K562 (cell line): ENCODE measurements around the gene ADM5. TPM values are rescaled to one million over a fixed set of nuclear protein-coding genes. Genes with fewer than 3 reads are reported as not detected.

Experiments
- CAMTA2 ChIP-seq: fragments of 250-450 bp; sonication (Bioruptor Pico); conservative IDR thresholded peaks from 2 replicates; pipeline ENCODE4 v1.5.1; 2022
- CHD1 ChIP-seq: fragments of 200-600 bp; sonication (generic); IDR thresholded peaks from one replicate; pipeline ENCODE4 v1.6.1; 2012; ENCODE audit warnings: mild to moderate bottlenecking, moderate library complexity, low read length, inconsistent platforms
- CREBBP ChIP-seq: IDR thresholded peaks from one replicate; pipeline ENCODE4 v1.6.1; 2012; ENCODE audit warnings: low read depth, mild to moderate bottlenecking, control low read depth, inconsistent platforms, low read length
- DACH1 ChIP-seq: fragments of 450-650 bp; IDR thresholded peaks from 2 replicates; pipeline ENCODE4 v1.6.1; 2018; ENCODE audit not compliant: partially characterized antibody
- DPF2 ChIP-seq: fragments of 450-650 bp; IDR thresholded peaks from 2 replicates; pipeline ENCODE4 v1.6.1; 2016
- EP300 ChIP-seq: IDR thresholded peaks from 2 replicates; pipeline ENCODE4 v1.6.1; 2012; ENCODE audit warnings: low read length, improper control_type of control experiment
- FOXA3 ChIP-seq, 2 experiments: fragments of 450-650 bp in 1 of 2; sonication (generic) in 1 of 2; formaldehyde crosslinking; IDR thresholded peaks in 1 of 2; conservative IDR thresholded peaks in 1 of 2; 2 replicates each; pipeline versions ENCODE4 v1.4.0 to v1.8.0; 2020 to 2022; ENCODE audit warnings: mild to moderate bottlenecking in 2 of 2, missing genetic modification reagents in 1 of 2
- HEY1 ChIP-seq: fragments of 250-450 bp; sonication (Bioruptor Pico); IDR thresholded peaks from 2 replicates; pipeline ENCODE4 v1.5.0; 2020; ENCODE audit warnings: mild to moderate bottlenecking, moderate library complexity, borderline replicate concordance
- HNRNPUL1 ChIP-seq: fragments of 200-400 bp; formaldehyde crosslinking; IDR thresholded peaks from 2 replicates; pipeline ENCODE4 v1.6.1; 2017; ENCODE audit warnings: low read length
- L3MBTL2 ChIP-seq: fragments of 450-650 bp; IDR thresholded peaks from 2 replicates; pipeline ENCODE4 v1.6.1; 2016; ENCODE audit warnings: mild to moderate bottlenecking, moderate library complexity
- MLLT1 ChIP-seq, 2 experiments: fragments of 450-650 bp; IDR thresholded peaks; 2 replicates each; pipeline ENCODE4 v1.6.1; 2016
- NFIC ChIP-seq: fragments of 450-650 bp; IDR thresholded peaks from 2 replicates; pipeline ENCODE4 v1.6.1; 2017; ENCODE audit warnings: mild to moderate bottlenecking, inconsistent platforms
- NR3C1 ChIP-seq: sonication (generic); formaldehyde crosslinking; IDR thresholded peaks from 2 replicates; pipeline ENCODE4 v1.8.1; 2022; ENCODE audit warnings: missing genetic modification reagents
- PHF20 ChIP-seq: fragments of 450-650 bp; IDR thresholded peaks from 2 replicates; pipeline ENCODE4 v1.6.1; 2018; ENCODE audit not compliant: partially characterized antibody
- PRMT5 ChIP-seq: sonication (generic); formaldehyde crosslinking; IDR thresholded peaks from 2 replicates; pipeline ENCODE4 v1.5.0; 2020; ENCODE audit warnings: missing genetic modification reagents
- TCFL5 ChIP-seq: fragments of 250-450 bp; sonication (Bioruptor Pico); conservative IDR thresholded peaks from 2 replicates; pipeline ENCODE4 v1.6.1; 2021; ENCODE audit warnings: mild to moderate bottlenecking, moderate library complexity, matching md5 sums
- ZBTB33 ChIP-seq: sonication (generic); formaldehyde crosslinking; IDR thresholded peaks from 2 replicates; pipeline ENCODE4 v1.8.1; 2023; ENCODE audit warnings: mild to moderate bottlenecking, missing genetic modification reagents
- ZNF431 ChIP-seq: sonication (generic); formaldehyde crosslinking; IDR thresholded peaks from 2 replicates; pipeline ENCODE4 v1.8.0; 2022; ENCODE audit warnings: mild to moderate bottlenecking, missing genetic modification reagents
- ZNF707 ChIP-seq: fragments of 250-450 bp; sonication (Bioruptor Pico); conservative IDR thresholded peaks from 2 replicates; pipeline ENCODE4 v1.8.0; 2022; ENCODE audit warnings: inconsistent platforms, mild to moderate bottlenecking, moderate library complexity
- polyA plus RNA-seq, 8 experiments: library from polyadenylated mRNA; depleted of rRNA in 4 of 8; stranded (reverse) in 5 of 8; unstranded in 3 of 8; fragments of >200 nt; fragmentation: Nextera tagmentation in 2 of 8; fragmentation: Illumina TruSeq in 1 of 8; extraction: Ambion mirVana in 2 of 8; extraction: Trizol in 1 of 8; gene quantifications; 2 replicates each; pipeline versions ENCODE4 v1.2.1 to v1.2.3, GENCODE V29; 2011 to 2014; ENCODE audit warnings: inconsistent platforms in 1 of 8, missing spikeins in 1 of 8
- total RNA-seq, 7 experiments: library from RNA; depleted of rRNA in 6 of 7; stranded (reverse); fragments of >200 nt in 6 of 7; fragmentation: Illumina TruSeq in 2 of 7; extraction: Trizol in 2 of 7; gene quantifications; 2 replicates each; pipeline versions ENCODE4 v1.2.1 to v1.2.3, GENCODE V29; 2011 to 2021; ENCODE audit warnings: low replicate concordance in 1 of 7
- TF ChIP-seq, protein P1 (sequence below), 2 experiments: fragments of 450-650 bp in 1 of 2; IDR thresholded peaks; 2 replicates each; pipeline ENCODE4 v1.6.1; 2011 to 2017; ENCODE audit warnings: low read depth in 2 of 2, antibody characterized with exemption in 1 of 2, borderline replicate concordance in 1 of 2, low read length in 1 of 2, mild to moderate bottlenecking in 1 of 2, mixed read lengths in 1 of 2; ENCODE audit not compliant: control insufficient read depth in 1 of 2

ADM5 gene
- total and polyA plus RNA-seq, 9 of the 15 experiments (the other 6 are each of a cell fraction or from before 2014, with no cell fraction given) = 0.13 to 8.4 (median 2.0) TPM; not detected in 1

DNA sequence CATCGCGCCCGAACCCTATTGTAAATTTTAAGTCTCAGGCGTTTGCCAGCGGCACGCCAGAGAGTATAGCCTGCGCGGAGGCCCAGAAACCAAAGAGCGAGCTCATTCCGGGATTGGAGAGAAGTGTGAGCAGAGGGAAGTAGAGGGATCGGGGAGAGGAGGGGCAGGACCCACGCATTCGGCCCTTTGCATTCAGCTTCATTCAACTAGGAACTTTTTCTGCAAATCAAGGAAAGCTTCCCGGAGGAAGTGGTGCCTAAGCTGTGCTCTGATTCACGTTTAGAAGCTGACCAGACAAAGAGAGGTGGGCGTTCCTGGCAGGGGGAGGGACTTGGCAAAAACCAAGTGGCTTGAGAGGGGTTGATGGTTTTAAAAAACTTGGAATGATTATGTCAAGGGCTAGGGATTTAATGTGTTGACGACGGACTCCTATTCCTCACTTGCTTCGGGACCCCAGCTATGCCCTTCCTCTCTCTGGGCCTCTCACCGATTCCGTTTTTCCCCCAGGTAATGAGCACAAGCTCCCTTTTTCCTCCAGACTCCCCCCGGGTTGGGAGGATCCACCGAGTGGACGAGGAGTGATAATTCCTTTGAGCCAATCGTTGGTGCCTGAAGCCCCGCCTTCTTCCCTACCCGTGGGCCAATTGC is 13.1 kb upstream of the ADM5 start (continued):
- peak in 1 of 2 experiments; percentile 52; a peak in 2 of 4 replicates for TF ChIP-seq MLLT1 (IDR thresholded peaks at IDR 0.05)
- 0 out of 2 replicates have a peak, but pooled peaks have one; percentile 65 for TF ChIP-seq ZBTB33 (CRISPR knock-in tag)
- TF ChIP-seq NFIC = peak; percentile 43
- TF ChIP-seq ZNF431 (CRISPR knock-in tag) = no peak
- TF ChIP-seq EP300 = no peak
- no peak for TF ChIP-seq HEY1 (CRISPR knock-in tag)
- TF ChIP-seq HNRNPUL1 = no peak
- no peak for TF ChIP-seq CHD1
- no peak for TF ChIP-seq DACH1
- TF ChIP-seq L3MBTL2 = peak; percentile 30
- peak; percentile 46 for TF ChIP-seq PHF20
- no peak for TF ChIP-seq NR3C1 (CRISPR knock-in tag)
- no peak for TF ChIP-seq CAMTA2 (CRISPR knock-in tag)
- TF ChIP-seq, protein P1, sequence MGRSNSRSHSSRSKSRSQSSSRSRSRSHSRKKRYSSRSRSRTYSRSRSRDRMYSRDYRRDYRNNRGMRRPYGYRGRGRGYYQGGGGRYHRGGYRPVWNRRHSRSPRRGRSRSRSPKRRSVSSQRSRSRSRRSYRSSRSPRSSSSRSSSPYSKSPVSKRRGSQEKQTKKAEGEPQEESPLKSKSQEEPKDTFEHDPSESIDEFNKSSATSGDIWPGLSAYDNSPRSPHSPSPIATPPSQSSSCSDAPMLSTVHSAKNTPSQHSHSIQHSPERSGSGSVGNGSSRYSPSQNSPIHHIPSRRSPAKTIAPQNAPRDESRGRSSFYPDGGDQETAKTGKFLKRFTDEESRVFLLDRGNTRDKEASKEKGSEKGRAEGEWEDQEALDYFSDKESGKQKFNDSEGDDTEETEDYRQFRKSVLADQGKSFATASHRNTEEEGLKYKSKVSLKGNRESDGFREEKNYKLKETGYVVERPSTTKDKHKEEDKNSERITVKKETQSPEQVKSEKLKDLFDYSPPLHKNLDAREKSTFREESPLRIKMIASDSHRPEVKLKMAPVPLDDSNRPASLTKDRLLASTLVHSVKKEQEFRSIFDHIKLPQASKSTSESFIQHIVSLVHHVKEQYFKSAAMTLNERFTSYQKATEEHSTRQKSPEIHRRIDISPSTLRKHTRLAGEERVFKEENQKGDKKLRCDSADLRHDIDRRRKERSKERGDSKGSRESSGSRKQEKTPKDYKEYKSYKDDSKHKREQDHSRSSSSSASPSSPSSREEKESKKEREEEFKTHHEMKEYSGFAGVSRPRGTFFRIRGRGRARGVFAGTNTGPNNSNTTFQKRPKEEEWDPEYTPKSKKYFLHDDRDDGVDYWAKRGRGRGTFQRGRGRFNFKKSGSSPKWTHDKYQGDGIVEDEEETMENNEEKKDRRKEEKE (IDR thresholded peaks at IDR 0.05; ENCODE audit: borderline replicate concordance in 1 of 2, control insufficient read depth in 1 of 2, low read depth in 2 of 2, low read length in 1 of 2) = peak in 1 of 2 experiments; percentile 98; a peak in 2 of 4 replicates
- no peak for TF ChIP-seq TCFL5 (CRISPR knock-in tag)
- no peak for TF ChIP-seq PRMT5 (CRISPR knock-in tag)
- TF ChIP-seq ZNF707 (CRISPR knock-in tag) = no peak
- no peak for TF ChIP-seq FOXA3 (CRISPR knock-in tag; conservative IDR thresholded peaks at IDR 0.05 in 1 of 2, IDR thresholded peaks at IDR 0.05 in 1 of 2)
- TF ChIP-seq DPF2 = no peak; the same call in 1 of the 2 replicates
- no peak for TF ChIP-seq CREBBP
